SK-N-SH treated with all-trans-retinoic acid at 6 μM for 48 hours (cell line): Measurements from ENCODE around the gene PCNT.

Experiments
- ATAC-seq: fragments of 200-7000 bp; cut with Tn5 transposase; 3 replicates; pipeline ENCODE4 v1.9.1; 2020; ENCODE audit warnings: mild to moderate bottlenecking, moderate library complexity
- ARNTL ChIP-seq: fragments of 450-650 bp; formaldehyde crosslinking; IDR thresholded peaks from 2 replicates; pipeline ENCODE4 v1.5.0; 2020; ENCODE audit warnings: low read depth, mild to moderate bottlenecking, moderate library complexity, borderline replicate concordance
- CSDC2 ChIP-seq: fragments of 250-450 bp; sonication (Bioruptor Pico); IDR thresholded peaks from 2 replicates; pipeline ENCODE4 v1.5.0; 2020; ENCODE audit warnings: mild to moderate bottlenecking, moderate library complexity
- ESRRG ChIP-seq: fragments of 250-450 bp; sonication (Bioruptor Pico); IDR thresholded peaks from 2 replicates; pipeline ENCODE4 v1.6.1; 2021; ENCODE audit warnings: mild to moderate bottlenecking
- ISL1 ChIP-seq: fragments of 250-450 bp; sonication (Bioruptor Pico); IDR thresholded peaks from 2 replicates; pipeline ENCODE4 v2.1.2; 2022; ENCODE audit warnings: mild to moderate bottlenecking, moderate library complexity
- PPARA ChIP-seq: fragments of 250-450 bp; sonication (Bioruptor Pico); IDR thresholded peaks from 2 replicates; pipeline ENCODE4 v1.5.0; 2020; ENCODE audit warnings: mild to moderate bottlenecking, borderline replicate concordance
- SNAI2 ChIP-seq: fragments of 250-450 bp; sonication (Bioruptor Pico); IDR thresholded peaks from 2 replicates; pipeline ENCODE4 v1.5.0; 2020; ENCODE audit warnings: mild to moderate bottlenecking, moderate library complexity
- TOX ChIP-seq: fragments of 250-450 bp; sonication (Bioruptor Pico); IDR thresholded peaks from 2 replicates; pipeline ENCODE4 v1.8.0; 2021; ENCODE audit warnings: mild to moderate bottlenecking, moderate library complexity, borderline replicate concordance
- ZFP3 ChIP-seq: fragments of 250-450 bp; sonication (Bioruptor Pico); IDR thresholded peaks from 2 replicates; pipeline ENCODE4 v1.5.0; 2020; ENCODE audit warnings: mild to moderate bottlenecking, moderate library complexity
- ZFP30 ChIP-seq: fragments of 450-650 bp; formaldehyde crosslinking; IDR thresholded peaks from 2 replicates; pipeline ENCODE4 v1.5.0; 2022; ENCODE audit warnings: mild to moderate bottlenecking, moderate library complexity
- ZNF565 ChIP-seq: fragments of 450-650 bp; formaldehyde crosslinking; conservative IDR thresholded peaks from 2 replicates; pipeline ENCODE4 v1.5.0; 2020; ENCODE audit warnings: low read depth, mild to moderate bottlenecking, moderate library complexity
- ZNF70 ChIP-seq: fragments of 450-650 bp; formaldehyde crosslinking; IDR thresholded peaks from 2 replicates; pipeline ENCODE4 v1.5.0; 2020; ENCODE audit warnings: mild to moderate bottlenecking, moderate library complexity
- ZNF8 ChIP-seq: fragments of 450-650 bp; formaldehyde crosslinking; IDR thresholded peaks from 2 replicates; pipeline ENCODE4 v1.5.0; 2020; ENCODE audit warnings: mild to moderate bottlenecking, moderate library complexity
- TF ChIP-seq, protein P1 (sequence below): fragments of 250-450 bp; sonication (Bioruptor Pico); IDR thresholded peaks from 2 replicates; pipeline ENCODE4 v1.5.0; 2020; ENCODE audit warnings: mild to moderate bottlenecking, moderate library complexity
- TF ChIP-seq, protein P2 (sequence below): fragments of 250-450 bp; sonication (Bioruptor Pico); IDR thresholded peaks from 2 replicates; pipeline ENCODE4 v1.5.1; 2021; ENCODE audit warnings: mild to moderate bottlenecking, moderate library complexity
- TF ChIP-seq, protein P3 (sequence below): fragments of 250-450 bp; sonication (Bioruptor Pico); IDR thresholded peaks from 2 replicates; pipeline ENCODE4 v1.8.0; 2021; ENCODE audit warnings: low read depth, mild to moderate bottlenecking, moderate library complexity, borderline replicate concordance
- TF ChIP-seq, protein P4 (sequence below): fragments of 250-450 bp; sonication (Bioruptor Pico); IDR thresholded peaks from 2 replicates; pipeline ENCODE4 v1.8.0; 2020; ENCODE audit warnings: mild to moderate bottlenecking, moderate library complexity, borderline replicate concordance

Gene PCNT

DNA sequence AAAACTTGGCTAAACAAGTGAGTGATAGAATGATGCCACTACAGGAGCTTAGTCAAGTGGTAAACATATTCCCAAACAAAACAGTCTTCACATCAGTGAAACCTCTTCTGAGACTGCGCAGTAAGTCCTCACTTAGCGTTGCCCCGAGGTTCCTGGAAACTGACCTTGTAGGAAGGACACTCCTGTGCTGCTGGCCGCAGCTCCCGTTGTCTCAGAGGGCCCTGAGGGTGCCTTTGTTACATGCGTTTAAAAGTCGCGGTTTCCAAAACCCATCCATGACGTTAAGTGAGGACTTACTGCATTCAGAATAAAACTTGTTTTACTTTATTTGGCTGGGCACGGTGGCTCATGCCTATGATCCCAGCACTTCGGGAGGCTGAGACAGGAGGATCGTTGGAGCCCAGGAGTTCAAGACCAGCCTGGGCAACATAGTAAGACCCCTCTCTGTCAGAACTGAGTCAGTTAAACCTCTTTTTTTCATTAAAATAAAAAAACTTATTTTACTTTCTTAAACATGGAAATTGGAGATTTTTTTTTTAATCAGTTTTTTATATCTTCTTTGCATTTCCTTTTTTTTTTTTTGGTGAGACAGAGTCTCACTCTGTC, 98.8 kb downstream of the PCNT start:
- TF ChIP-seq, protein P1, sequence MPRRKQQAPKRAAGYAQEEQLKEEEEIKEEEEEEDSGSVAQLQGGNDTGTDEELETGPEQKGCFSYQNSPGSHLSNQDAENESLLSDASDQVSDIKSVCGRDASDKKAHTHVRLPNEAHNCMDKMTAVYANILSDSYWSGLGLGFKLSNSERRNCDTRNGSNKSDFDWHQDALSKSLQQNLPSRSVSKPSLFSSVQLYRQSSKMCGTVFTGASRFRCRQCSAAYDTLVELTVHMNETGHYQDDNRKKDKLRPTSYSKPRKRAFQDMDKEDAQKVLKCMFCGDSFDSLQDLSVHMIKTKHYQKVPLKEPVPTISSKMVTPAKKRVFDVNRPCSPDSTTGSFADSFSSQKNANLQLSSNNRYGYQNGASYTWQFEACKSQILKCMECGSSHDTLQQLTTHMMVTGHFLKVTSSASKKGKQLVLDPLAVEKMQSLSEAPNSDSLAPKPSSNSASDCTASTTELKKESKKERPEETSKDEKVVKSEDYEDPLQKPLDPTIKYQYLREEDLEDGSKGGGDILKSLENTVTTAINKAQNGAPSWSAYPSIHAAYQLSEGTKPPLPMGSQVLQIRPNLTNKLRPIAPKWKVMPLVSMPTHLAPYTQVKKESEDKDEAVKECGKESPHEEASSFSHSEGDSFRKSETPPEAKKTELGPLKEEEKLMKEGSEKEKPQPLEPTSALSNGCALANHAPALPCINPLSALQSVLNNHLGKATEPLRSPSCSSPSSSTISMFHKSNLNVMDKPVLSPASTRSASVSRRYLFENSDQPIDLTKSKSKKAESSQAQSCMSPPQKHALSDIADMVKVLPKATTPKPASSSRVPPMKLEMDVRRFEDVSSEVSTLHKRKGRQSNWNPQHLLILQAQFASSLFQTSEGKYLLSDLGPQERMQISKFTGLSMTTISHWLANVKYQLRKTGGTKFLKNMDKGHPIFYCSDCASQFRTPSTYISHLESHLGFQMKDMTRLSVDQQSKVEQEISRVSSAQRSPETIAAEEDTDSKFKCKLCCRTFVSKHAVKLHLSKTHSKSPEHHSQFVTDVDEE (CRISPR knock-in tag), result no peak
- TF ChIP-seq, protein P2, sequence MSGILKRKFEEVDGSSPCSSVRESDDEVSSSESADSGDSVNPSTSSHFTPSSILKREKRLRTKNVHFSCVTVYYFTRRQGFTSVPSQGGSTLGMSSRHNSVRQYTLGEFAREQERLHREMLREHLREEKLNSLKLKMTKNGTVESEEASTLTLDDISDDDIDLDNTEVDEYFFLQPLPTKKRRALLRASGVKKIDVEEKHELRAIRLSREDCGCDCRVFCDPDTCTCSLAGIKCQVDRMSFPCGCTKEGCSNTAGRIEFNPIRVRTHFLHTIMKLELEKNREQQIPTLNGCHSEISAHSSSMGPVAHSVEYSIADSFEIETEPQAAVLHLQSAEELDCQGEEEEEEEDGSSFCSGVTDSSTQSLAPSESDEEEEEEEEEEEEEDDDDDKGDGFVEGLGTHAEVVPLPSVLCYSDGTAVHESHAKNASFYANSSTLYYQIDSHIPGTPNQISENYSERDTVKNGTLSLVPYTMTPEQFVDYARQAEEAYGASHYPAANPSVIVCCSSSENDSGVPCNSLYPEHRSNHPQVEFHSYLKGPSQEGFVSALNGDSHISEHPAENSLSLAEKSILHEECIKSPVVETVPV (CRISPR knock-in tag), result no peak
- TF ChIP-seq, protein P3, sequence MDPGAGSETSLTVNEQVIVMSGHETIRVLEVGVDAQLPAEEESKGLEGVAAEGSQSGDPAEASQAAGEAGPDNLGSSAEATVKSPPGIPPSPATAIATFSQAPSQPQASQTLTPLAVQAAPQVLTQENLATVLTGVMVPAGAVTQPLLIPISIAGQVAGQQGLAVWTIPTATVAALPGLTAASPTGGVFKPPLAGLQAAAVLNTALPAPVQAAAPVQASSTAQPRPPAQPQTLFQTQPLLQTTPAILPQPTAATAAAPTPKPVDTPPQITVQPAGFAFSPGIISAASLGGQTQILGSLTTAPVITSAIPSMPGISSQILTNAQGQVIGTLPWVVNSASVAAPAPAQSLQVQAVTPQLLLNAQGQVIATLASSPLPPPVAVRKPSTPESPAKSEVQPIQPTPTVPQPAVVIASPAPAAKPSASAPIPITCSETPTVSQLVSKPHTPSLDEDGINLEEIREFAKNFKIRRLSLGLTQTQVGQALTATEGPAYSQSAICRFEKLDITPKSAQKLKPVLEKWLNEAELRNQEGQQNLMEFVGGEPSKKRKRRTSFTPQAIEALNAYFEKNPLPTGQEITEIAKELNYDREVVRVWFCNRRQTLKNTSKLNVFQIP (CRISPR knock-in tag), result no peak
- no peak for TF ChIP-seq ISL1
- TF ChIP-seq TOX (CRISPR knock-in tag), result no peak
- TF ChIP-seq ZNF70, result no peak
- no peak for TF ChIP-seq ARNTL (CRISPR knock-in tag)
- TF ChIP-seq, protein P4, sequence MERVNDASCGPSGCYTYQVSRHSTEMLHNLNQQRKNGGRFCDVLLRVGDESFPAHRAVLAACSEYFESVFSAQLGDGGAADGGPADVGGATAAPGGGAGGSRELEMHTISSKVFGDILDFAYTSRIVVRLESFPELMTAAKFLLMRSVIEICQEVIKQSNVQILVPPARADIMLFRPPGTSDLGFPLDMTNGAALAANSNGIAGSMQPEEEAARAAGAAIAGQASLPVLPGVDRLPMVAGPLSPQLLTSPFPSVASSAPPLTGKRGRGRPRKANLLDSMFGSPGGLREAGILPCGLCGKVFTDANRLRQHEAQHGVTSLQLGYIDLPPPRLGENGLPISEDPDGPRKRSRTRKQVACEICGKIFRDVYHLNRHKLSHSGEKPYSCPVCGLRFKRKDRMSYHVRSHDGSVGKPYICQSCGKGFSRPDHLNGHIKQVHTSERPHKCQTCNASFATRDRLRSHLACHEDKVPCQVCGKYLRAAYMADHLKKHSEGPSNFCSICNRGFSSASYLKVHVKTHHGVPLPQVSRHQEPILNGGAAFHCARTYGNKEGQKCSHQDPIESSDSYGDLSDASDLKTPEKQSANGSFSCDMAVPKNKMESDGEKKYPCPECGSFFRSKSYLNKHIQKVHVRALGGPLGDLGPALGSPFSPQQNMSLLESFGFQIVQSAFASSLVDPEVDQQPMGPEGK (CRISPR knock-in tag), result no peak
- no peak for TF ChIP-seq ZNF8
- TF ChIP-seq PPARA (CRISPR knock-in tag), result no peak
- TF ChIP-seq SNAI2, result no peak
- TF ChIP-seq ZFP3, result no peak
- TF ChIP-seq ESRRG (CRISPR knock-in tag), result no peak
- ATAC-seq, result no peak

DNA sequence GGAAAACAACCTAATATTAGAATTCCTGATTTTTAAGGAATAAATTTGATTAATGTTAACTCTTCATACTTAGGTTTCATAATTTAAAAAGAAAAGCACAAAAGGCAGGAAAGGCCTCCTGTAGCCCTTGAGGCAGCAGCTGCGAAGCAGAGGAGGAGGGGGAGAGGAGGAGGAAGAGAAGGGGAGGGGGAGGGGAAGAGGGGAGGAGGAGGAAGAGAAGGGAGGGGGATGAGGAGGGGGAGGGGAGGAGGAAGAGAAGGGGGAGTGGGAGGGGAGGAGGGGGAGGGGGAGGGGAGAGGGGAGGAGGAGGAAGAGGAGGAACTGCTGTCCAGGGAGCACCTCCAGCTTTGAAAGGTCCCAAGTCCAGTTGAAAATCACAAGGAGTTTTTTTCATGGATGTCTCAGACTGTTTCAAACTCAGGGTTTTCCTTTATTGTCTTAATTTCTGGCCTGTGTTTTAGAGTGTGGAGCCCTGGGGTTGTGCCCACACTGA, 99.6 kb downstream of the PCNT start:
- TF ChIP-seq, protein P2 (CRISPR knock-in tag), result no peak
- TF ChIP-seq ZNF8, result no peak
- TF ChIP-seq PPARA (CRISPR knock-in tag), result no peak
- TF ChIP-seq ARNTL (CRISPR knock-in tag), result no peak
- no peak for TF ChIP-seq ZFP30 (CRISPR knock-in tag)
- TF ChIP-seq ESRRG (CRISPR knock-in tag), result no peak
- TF ChIP-seq, protein P1 (CRISPR knock-in tag), result no peak
- no peak for TF ChIP-seq CSDC2
- TF ChIP-seq ZNF70, result no peak
- no peak for TF ChIP-seq ZNF565 (CRISPR knock-in tag)
- TF ChIP-seq, all 23 proteins: peak for 0
- ATAC-seq, result no peak
